ENCODE measurements around the gene DENND1B. TPM values are rescaled to one million over a fixed set of nuclear protein-coding genes. Genes with fewer than 3 reads are reported as not detected.

Gene DENND1B
- total RNA-seq, 1 experiment from 2014 or later = 9.6 TPM

- ChIA-PET RAD21 (ENCODE audit: low non-redundant PET in 1 of 2, low total read pairs in 2 of 2, uncharacterized antibody in 2 of 2, unreplicated experiment in 2 of 2) (no interaction called here), POLR2A (no interaction called here), CTCF (no interaction called here)
- H2AFZ ChIP-seq (ENCODE audit: low read depth, low read length, poor library complexity, severe bottlenecking) = no peak overlapping the region
- H3K9ac ChIP-seq (ENCODE audit: low read length) = no peak overlapping the region
- no peak for DNase-seq (ENCODE audit: low read depth, low spot score)
- no peaks in the 10 kb centered on the region for H3K9me2 ChIP-seq (ENCODE audit: insufficient read depth)
- H3K79me2 ChIP-seq (ENCODE audit: insufficient read depth, low read length) = no peaks in the 10 kb centered on the region
- no peaks in the 10 kb centered on the region for H4K20me1 ChIP-seq (ENCODE audit: insufficient read depth)
- intact Hi-C loops (cut with micrococcal nuclease) = no loop called here
- H3K36me3 ChIP-seq (ENCODE audit: control insufficient read depth in 1 of 2, insufficient read depth in 2 of 2, low read length in 2 of 2) = no peaks in the 10 kb centered on the region
- no peak overlapping the region for H3K4me3 ChIP-seq (replicated peaks in 1 of 2; ENCODE audit: low read depth in 1 of 2, low read length in 2 of 2)
- no TSS peak for BruUV-seq (replicated peaks)
- H3K4me2 ChIP-seq (ENCODE audit: low read length) = no peak overlapping the region
- H3K9me3 ChIP-seq (ENCODE audit: control insufficient read depth in 1 of 2, insufficient read depth in 1 of 2, low read depth in 1 of 2, low read length in 2 of 2) = no peaks in the 10 kb centered on the region
- no peaks in the 10 kb centered on the region for H3K4me1 ChIP-seq (ENCODE audit: control insufficient read depth in 1 of 2, insufficient read depth in 2 of 2, low read length in 2 of 2)
- ATAC-seq = no peak
- no peak overlapping the region for H3K27ac ChIP-seq (ENCODE audit: low read depth, low read length)
- H3K27me3 ChIP-seq (ENCODE audit: insufficient read depth, low read length) = no peaks in the 10 kb centered on the region
- TF ChIP-seq, protein P1, sequence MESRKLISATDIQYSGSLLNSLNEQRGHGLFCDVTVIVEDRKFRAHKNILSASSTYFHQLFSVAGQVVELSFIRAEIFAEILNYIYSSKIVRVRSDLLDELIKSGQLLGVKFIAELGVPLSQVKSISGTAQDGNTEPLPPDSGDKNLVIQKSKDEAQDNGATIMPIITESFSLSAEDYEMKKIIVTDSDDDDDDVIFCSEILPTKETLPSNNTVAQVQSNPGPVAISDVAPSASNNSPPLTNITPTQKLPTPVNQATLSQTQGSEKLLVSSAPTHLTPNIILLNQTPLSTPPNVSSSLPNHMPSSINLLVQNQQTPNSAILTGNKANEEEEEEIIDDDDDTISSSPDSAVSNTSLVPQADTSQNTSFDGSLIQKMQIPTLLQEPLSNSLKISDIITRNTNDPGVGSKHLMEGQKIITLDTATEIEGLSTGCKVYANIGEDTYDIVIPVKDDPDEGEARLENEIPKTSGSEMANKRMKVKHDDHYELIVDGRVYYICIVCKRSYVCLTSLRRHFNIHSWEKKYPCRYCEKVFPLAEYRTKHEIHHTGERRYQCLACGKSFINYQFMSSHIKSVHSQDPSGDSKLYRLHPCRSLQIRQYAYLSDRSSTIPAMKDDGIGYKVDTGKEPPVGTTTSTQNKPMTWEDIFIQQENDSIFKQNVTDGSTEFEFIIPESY (IDR thresholded peaks at IDR 0.05; ENCODE audit: extremely low read depth, insufficient replicate concordance, low read length) = no peak
- TF ChIP-seq POLR2AphosphoS5 (IDR thresholded peaks at IDR 0.05; ENCODE audit: low read depth, low read length) (no peak), TCF7L2 (IDR thresholded peaks at IDR 0.05; ENCODE audit: borderline replicate concordance, extremely low read depth, insufficient read depth, insufficient read length) (no peak)
These were observed 228.3 kb downstream of the DENND1B start for GRCh38 chr1:197546989-197547388.

GRCh38 chr1:197544553-197544952 is 230.7 kb downstream of the DENND1B start:
- Histone ChIP-seq H2AFZ (ENCODE audit: low read depth, low read length, poor library complexity, severe bottlenecking) (no peak overlapping the region), H3K36me3 (ENCODE audit: control insufficient read depth in 1 of 2, insufficient read depth in 2 of 2, low read length in 2 of 2) (no peaks in the 10 kb centered on the region), H3K9me2 (ENCODE audit: insufficient read depth) (no peaks in the 10 kb centered on the region), H3K9me3 (ENCODE audit: control insufficient read depth in 1 of 2, insufficient read depth in 1 of 2, low read depth in 1 of 2, low read length in 2 of 2) (no peaks in the 10 kb centered on the region), H3K27me3 (ENCODE audit: insufficient read depth, low read length) (no peaks in the 10 kb centered on the region), H3K9ac (ENCODE audit: low read length) (no peak overlapping the region), H3K79me2 (ENCODE audit: insufficient read depth, low read length) (no peaks in the 10 kb centered on the region), H4K20me1 (ENCODE audit: insufficient read depth) (no peaks in the 10 kb centered on the region), H3K27ac (ENCODE audit: low read depth, low read length) (no peak overlapping the region), H3K4me1 (ENCODE audit: control insufficient read depth in 1 of 2, insufficient read depth in 2 of 2, low read length in 2 of 2) (no peaks in the 10 kb centered on the region), H3K4me2 (ENCODE audit: low read length) (no peak overlapping the region), H3K4me3 (replicated peaks in 1 of 2; ENCODE audit: low read depth in 1 of 2, low read length in 2 of 2) (no peak overlapping the region)
- TF ChIP-seq, protein P1 (IDR thresholded peaks at IDR 0.05; ENCODE audit: extremely low read depth, insufficient replicate concordance, low read length) = no peak
- no peak for TF ChIP-seq ELF1 (IDR thresholded peaks at IDR 0.05; ENCODE audit: borderline replicate concordance, low read depth)
- no peak for TF ChIP-seq CBX3 (IDR thresholded peaks at IDR 0.05; ENCODE audit: low read depth)
- TF ChIP-seq SRF (IDR thresholded peaks at IDR 0.05; ENCODE audit: low read depth) = no peak
- no peak for TF ChIP-seq RAD21 (IDR thresholded peaks at IDR 0.05; ENCODE audit: low read depth)
- TF ChIP-seq EZH2phosphoT487 (IDR thresholded peaks at IDR 0.05; ENCODE audit: borderline replicate concordance) = no peak
- no peak for TF ChIP-seq CTCF (IDR thresholded peaks at IDR 0.05 in 2 of 3, conservative IDR thresholded peaks at IDR 0.05 in 1 of 3; ENCODE audit: borderline replicate concordance in 1 of 3, insufficient read depth in 1 of 3, low read depth in 2 of 3, low read length in 2 of 3)
- no peak for TF ChIP-seq TCF7L2 (IDR thresholded peaks at IDR 0.05; ENCODE audit: borderline replicate concordance, extremely low read depth, insufficient read depth, insufficient read length)
- no peak for TF ChIP-seq SP1 (IDR thresholded peaks at IDR 0.05; ENCODE audit: low read depth)
- TF ChIP-seq ZFX (IDR thresholded peaks at IDR 0.05) = no peak
- TF ChIP-seq JUND (IDR thresholded peaks at IDR 0.05) = no peak
- TF ChIP-seq EGR1 (IDR thresholded peaks at IDR 0.05; ENCODE audit: low read depth) = no peak
- no peak for TF ChIP-seq CEBPB (IDR thresholded peaks at IDR 0.05; ENCODE audit: low read depth)
- no peak for TF ChIP-seq YY1 (IDR thresholded peaks at IDR 0.05; ENCODE audit: extremely low read depth, insufficient replicate concordance, low read depth, low read length)
- TF ChIP-seq EZH2 (IDR thresholded peaks at IDR 0.05) = no peak
- POLR2A ChIA-PET = no interaction called here
- intact Hi-C loops (cut with micrococcal nuclease) = no loop called here
- CTCF ChIA-PET = no interaction called here
- DNase-seq (ENCODE audit: low read depth, low spot score) = no peak
- RAD21 ChIA-PET (ENCODE audit: low non-redundant PET in 1 of 2, low total read pairs in 2 of 2, uncharacterized antibody in 2 of 2, unreplicated experiment in 2 of 2) = no interaction called here
- no TSS peak for BruUV-seq (replicated peaks)
- no peak for ATAC-seq

All from HCT116 (cell line).